HCT116 (cell line): ENCODE data around the gene GPATCH8. TPM values are rescaled to one million over a fixed set of nuclear protein-coding genes. Genes with fewer than 3 reads are reported as not detected.

Source experiments
- ATAC-seq: fragments of 200-7000 bp; cut with Tn5 transposase; 2 replicates; pipeline ENCODE4 v1.9.1; 2020; ENCODE audit warnings: mild to moderate bottlenecking, moderate library complexity
- BruUV-seq: library from RNA; stranded (reverse); fragments of 400-500 nt; replicated peaks from 2 replicates; lab custom pipeline; 2021; lab: Mats Ljungman, UMichigan
- CTCF ChIA-PET: fragments of 300-600 bp; sonication (Branson Sonifier 250); formaldehyde crosslinking; loops from one replicate; lab custom pipeline; 2021; ENCODE audit warnings: antibody characterized with exemption; lab: Charles Lee
- POLR2A ChIA-PET: fragments of 300-600, 350-600 bp; sonication (Branson Sonifier 250); formaldehyde crosslinking; loops from one replicate; lab custom pipeline; 2021; ENCODE audit warnings: antibody characterized with exemption; lab: Charles Lee
- RAD21 ChIA-PET, 2 experiments: fragments of 300-600 bp; sonication (Branson Sonifier 250); formaldehyde crosslinking; loops; one replicate each; lab custom pipeline; 2023; ENCODE audit warnings: low total read pairs in 2 of 2; ENCODE audit not compliant: uncharacterized antibody in 2 of 2, unreplicated experiment in 2 of 2, low non-redundant PET in 1 of 2; lab: Charles Lee
- DNase-seq: peaks from one replicate; pipeline ENCODE4 v3.0.0-alpha.2; 2010; ENCODE audit warnings: low read depth, low spot score
- H2AFZ ChIP-seq: fragments of 200-600 bp; shearing (Covaris generic), sonication (generic); 2 replicates; pipeline ENCODE4 v1.6.1; 2017; ENCODE audit warnings: low read depth, mixed run types, mixed read lengths, antibody characterized with exemption, low read length; ENCODE audit not compliant: poor library complexity, severe bottlenecking
- H3K27ac ChIP-seq: 2 replicates; pipeline ENCODE4 v1.5.1; 2012; ENCODE audit warnings: low read depth, low read length
- H3K27me3 ChIP-seq: fragments of 200-600 bp; sonication (generic); 2 replicates; pipeline ENCODE4 v1.6.1; 2016; ENCODE audit warnings: mixed run types, low read length, mixed read lengths; ENCODE audit not compliant: insufficient read depth
- H3K36me3 ChIP-seq, 2 experiments: fragments of 200-500 bp in 1 of 2; fragments of 200-600 bp in 1 of 2; sonication (Bioruptor generic) in 1 of 2; sonication (generic) in 1 of 2; 2 replicates each; pipeline versions ENCODE4 v1.5.1 to v1.6.1; 2014 to 2016; ENCODE audit warnings: low read length in 2 of 2, inconsistent platforms in 1 of 2, mixed read lengths in 1 of 2, mixed run types in 1 of 2; ENCODE audit not compliant: insufficient read depth in 2 of 2, control insufficient read depth in 1 of 2
- H3K4me1 ChIP-seq, 2 experiments: fragments of 200-600 bp in 1 of 2; sonication (generic) in 1 of 2; 2 replicates each; pipeline versions ENCODE4 v1.5.1 to v1.6.1; 2012 to 2017; ENCODE audit warnings: low read length in 2 of 2, inconsistent platforms in 1 of 2, mild to moderate bottlenecking in 1 of 2, mixed read lengths in 1 of 2, mixed run types in 1 of 2, moderate library complexity in 1 of 2; ENCODE audit not compliant: insufficient read depth in 2 of 2, control insufficient read depth in 1 of 2
- H3K4me2 ChIP-seq: fragments of 200-600 bp; sonication (generic); 2 replicates; pipeline ENCODE4 v1.6.1; 2017; ENCODE audit warnings: mixed run types, low read length, mixed read lengths
- H3K4me3 ChIP-seq, 2 experiments: fragments of 200-600 bp in 1 of 2; sonication (generic) in 1 of 2; replicated peaks in 1 of 2; 2 replicates each; pipeline ENCODE4 v1.5.1; 2011 to 2016; ENCODE audit warnings: low read length in 2 of 2, control low read depth in 1 of 2, low read depth in 1 of 2, mild to moderate bottlenecking in 1 of 2, mixed read lengths in 1 of 2, mixed run types in 1 of 2
- H3K79me2 ChIP-seq: fragments of 200-600 bp; sonication (generic); 2 replicates; pipeline ENCODE4 v1.6.1; 2017; ENCODE audit warnings: mild to moderate bottlenecking, mixed run types, low read length, moderate library complexity, mixed read lengths; ENCODE audit not compliant: insufficient read depth
- H3K9ac ChIP-seq: fragments of 200-600 bp; sonication (generic); 2 replicates; pipeline ENCODE4 v1.6.1; 2016; ENCODE audit warnings: low read length, mixed read lengths
- H3K9me2 ChIP-seq: fragments of 200-600 bp; sonication (generic), shearing (Covaris generic); 2 replicates; pipeline ENCODE4 v1.6.1; 2017; ENCODE audit warnings: mixed run types, mild to moderate bottlenecking, moderate library complexity; ENCODE audit not compliant: insufficient read depth
- H3K9me3 ChIP-seq, 2 experiments: fragments of 200-500 bp in 1 of 2; fragments of 200-600 bp in 1 of 2; sonication (Bioruptor generic) in 1 of 2; sonication (generic) in 1 of 2; 2 replicates each; pipeline ENCODE4 v1.6.1; 2014 to 2017; ENCODE audit warnings: low read length in 2 of 2, mixed read lengths in 2 of 2, inconsistent platforms in 1 of 2, low read depth in 1 of 2, mild to moderate bottlenecking in 1 of 2, mixed run types in 1 of 2, moderate library complexity in 1 of 2; ENCODE audit not compliant: control insufficient read depth in 1 of 2, insufficient read depth in 1 of 2
- H4K20me1 ChIP-seq: fragments of 200-600 bp; sonication (generic), shearing (Covaris generic); 2 replicates; pipeline ENCODE4 v1.6.1; 2017; ENCODE audit warnings: mixed run types, mild to moderate bottlenecking, moderate library complexity; ENCODE audit not compliant: insufficient read depth
- EZH2phosphoT487 ChIP-seq: fragments of 200-600 bp; IDR thresholded peaks from 2 replicates; pipeline ENCODE4 v1.6.1; 2018; ENCODE audit warnings: antibody characterized with exemption, borderline replicate concordance
- POLR2AphosphoS5 ChIP-seq: IDR thresholded peaks from 2 replicates; pipeline ENCODE4 v1.6.1; 2011; ENCODE audit warnings: mild to moderate bottlenecking, low read depth, low read length, moderate library complexity
- RAD21 ChIP-seq: IDR thresholded peaks from 2 replicates; pipeline ENCODE4 v1.6.1; 2012; ENCODE audit warnings: low read depth, mild to moderate bottlenecking
- TCF7L2 ChIP-seq: IDR thresholded peaks from 2 replicates; pipeline ENCODE4 v1.7.0; 2011; ENCODE audit warnings: borderline replicate concordance, inconsistent platforms; ENCODE audit not compliant: insufficient read depth, insufficient read length; ENCODE audit errors: extremely low read depth
- ZFX ChIP-seq: fragments of 450-650 bp; IDR thresholded peaks from 2 replicates; pipeline ENCODE4 v1.6.1; 2017
- intact Hi-C: fragments of 100-400 bp; cut with micrococcal nuclease; formaldehyde crosslinking; loops from 2 replicates; pipeline ENCODE4 v1.10.0; 2022
- total RNA-seq: library from RNA; stranded (reverse); gene quantifications from one replicate; pipeline ENCODE4 v1.2.1, GENCODE V29; 2021; ENCODE audit not compliant: unreplicated experiment
- TF ChIP-seq, protein P1 (sequence below): IDR thresholded peaks from 2 replicates; pipeline ENCODE4 v1.6.1; 2012
- TF ChIP-seq, protein P2 (sequence below): IDR thresholded peaks from 2 replicates; pipeline ENCODE4 v1.6.1; 2011; ENCODE audit warnings: mild to moderate bottlenecking, low read length, moderate library complexity; ENCODE audit not compliant: insufficient replicate concordance; ENCODE audit errors: extremely low read depth
- TF ChIP-seq, protein P3 (sequence below), 3 experiments: fragments of 200-600 bp in 1 of 3; sonication (generic) in 1 of 3; IDR thresholded peaks in 2 of 3; conservative IDR thresholded peaks in 1 of 3; 2 replicates each; pipeline ENCODE4 v1.5.1; 2012 to 2017; ENCODE audit warnings: low read depth in 2 of 3, low read length in 2 of 3, antibody characterized with exemption in 1 of 3, borderline replicate concordance in 1 of 3, control low read depth in 1 of 3, mild to moderate bottlenecking in 1 of 3, mixed read lengths in 1 of 3, mixed run types in 1 of 3, moderate library complexity in 1 of 3; ENCODE audit not compliant: insufficient read depth in 1 of 3

GPATCH8 gene
- total RNA-seq, 1 experiment from 2014 or later: 28.7 TPM

GRCh38 chr17:44533533-44534246 lies 30.5 kb upstream of the GPATCH8 start:
- peak overlapping the region; percentile 32; the same call in 1 of the 2 replicates for H3K9ac ChIP-seq
- peak overlapping the region; percentile 15; the same call in 1 of the 2 replicates for H3K27ac ChIP-seq
- TF ChIP-seq POLR2AphosphoS5: no peak
- TF ChIP-seq, protein P1, sequence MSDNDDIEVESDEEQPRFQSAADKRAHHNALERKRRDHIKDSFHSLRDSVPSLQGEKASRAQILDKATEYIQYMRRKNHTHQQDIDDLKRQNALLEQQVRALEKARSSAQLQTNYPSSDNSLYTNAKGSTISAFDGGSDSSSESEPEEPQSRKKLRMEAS: peak; percentile 74; the same call in 1 of the 2 replicates
- TF ChIP-seq ZFX: peak; percentile 78
- TF ChIP-seq, protein P2, sequence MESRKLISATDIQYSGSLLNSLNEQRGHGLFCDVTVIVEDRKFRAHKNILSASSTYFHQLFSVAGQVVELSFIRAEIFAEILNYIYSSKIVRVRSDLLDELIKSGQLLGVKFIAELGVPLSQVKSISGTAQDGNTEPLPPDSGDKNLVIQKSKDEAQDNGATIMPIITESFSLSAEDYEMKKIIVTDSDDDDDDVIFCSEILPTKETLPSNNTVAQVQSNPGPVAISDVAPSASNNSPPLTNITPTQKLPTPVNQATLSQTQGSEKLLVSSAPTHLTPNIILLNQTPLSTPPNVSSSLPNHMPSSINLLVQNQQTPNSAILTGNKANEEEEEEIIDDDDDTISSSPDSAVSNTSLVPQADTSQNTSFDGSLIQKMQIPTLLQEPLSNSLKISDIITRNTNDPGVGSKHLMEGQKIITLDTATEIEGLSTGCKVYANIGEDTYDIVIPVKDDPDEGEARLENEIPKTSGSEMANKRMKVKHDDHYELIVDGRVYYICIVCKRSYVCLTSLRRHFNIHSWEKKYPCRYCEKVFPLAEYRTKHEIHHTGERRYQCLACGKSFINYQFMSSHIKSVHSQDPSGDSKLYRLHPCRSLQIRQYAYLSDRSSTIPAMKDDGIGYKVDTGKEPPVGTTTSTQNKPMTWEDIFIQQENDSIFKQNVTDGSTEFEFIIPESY: no peak
- peak; percentile 98 for TF ChIP-seq RAD21
- no peak for TF ChIP-seq TCF7L2
- TF ChIP-seq, protein P3, sequence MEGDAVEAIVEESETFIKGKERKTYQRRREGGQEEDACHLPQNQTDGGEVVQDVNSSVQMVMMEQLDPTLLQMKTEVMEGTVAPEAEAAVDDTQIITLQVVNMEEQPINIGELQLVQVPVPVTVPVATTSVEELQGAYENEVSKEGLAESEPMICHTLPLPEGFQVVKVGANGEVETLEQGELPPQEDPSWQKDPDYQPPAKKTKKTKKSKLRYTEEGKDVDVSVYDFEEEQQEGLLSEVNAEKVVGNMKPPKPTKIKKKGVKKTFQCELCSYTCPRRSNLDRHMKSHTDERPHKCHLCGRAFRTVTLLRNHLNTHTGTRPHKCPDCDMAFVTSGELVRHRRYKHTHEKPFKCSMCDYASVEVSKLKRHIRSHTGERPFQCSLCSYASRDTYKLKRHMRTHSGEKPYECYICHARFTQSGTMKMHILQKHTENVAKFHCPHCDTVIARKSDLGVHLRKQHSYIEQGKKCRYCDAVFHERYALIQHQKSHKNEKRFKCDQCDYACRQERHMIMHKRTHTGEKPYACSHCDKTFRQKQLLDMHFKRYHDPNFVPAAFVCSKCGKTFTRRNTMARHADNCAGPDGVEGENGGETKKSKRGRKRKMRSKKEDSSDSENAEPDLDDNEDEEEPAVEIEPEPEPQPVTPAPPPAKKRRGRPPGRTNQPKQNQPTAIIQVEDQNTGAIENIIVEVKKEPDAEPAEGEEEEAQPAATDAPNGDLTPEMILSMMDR (IDR thresholded peaks at IDR 0.05 in 2 of 3, conservative IDR thresholded peaks at IDR 0.05 in 1 of 3; ENCODE audit: borderline replicate concordance in 1 of 3, insufficient read depth in 1 of 3, low read depth in 2 of 3, low read length in 2 of 3): peak; percentile 91 to 99 (median 94)
- TF ChIP-seq EZH2phosphoT487: no peak
- H3K4me3 ChIP-seq: no peak overlapping the region
- DNase-seq: peak; percentile 77
- peak overlapping the region; percentile 45 for H3K4me2 ChIP-seq
- no peaks in the 10 kb centered on the region for H3K79me2 ChIP-seq
- no peaks in the 10 kb centered on the region for H3K9me3 ChIP-seq
- peak; percentile 94 for ATAC-seq
- peak overlapping the region; percentile 87 for H2AFZ ChIP-seq
- BruUV-seq: no TSS peak
- H3K4me1 ChIP-seq: peaks cover 6 to 32% of the 10 kb centered on the region in 2 experiments; a peak in 3 of 4 replicates
- H4K20me1 ChIP-seq: no peaks in the 10 kb centered on the region
- no peaks in the 10 kb centered on the region for H3K27me3 ChIP-seq
- ChIA-PET RAD21 (interaction anchor here in 1 of 2 experiments (0.6 to 0.7 kb wide), 2 partner anchors 11 to 137 kb away, joined by 3 to 5 read pairs; no protein-coding TSS in a partner anchor), POLR2A (interaction anchor here (0.6 to 1.1 kb wide), 3 partner anchors 10 to 225 kb away, joined by 3 to 7 read pairs (median 3); partner anchors contain the start of gene ADAM11), CTCF (interaction anchor here (0.7 to 3.2 kb wide), 14 partner anchors 11 to 488 kb away, joined by 3 to 32 read pairs (median 4); partner anchors contain the start of gene CCDC43)
- intact Hi-C loops: loop anchor here (1.0 kb wide), 3 partner anchors 24 to 139 kb away; partner anchors contain the start of gene FZD2
- H3K36me3 ChIP-seq: no peaks in the 10 kb centered on the region
- no peaks in the 10 kb centered on the region for H3K9me2 ChIP-seq
